H1 (cell line): ENCODE data around the gene YPEL2.

Experiments used
- ASH2L ChIP-seq: fragments of 200-600, 300-600 bp; sonication (generic); IDR thresholded peaks from one replicate; pipeline ENCODE4 v1.7.1; 2017; ENCODE audit warnings: low read length
- CREB1 ChIP-seq: IDR thresholded peaks from 2 replicates; pipeline ENCODE4 v1.6.1; 2012; ENCODE audit warnings: inconsistent platforms
- EGR1 ChIP-seq: IDR thresholded peaks from 2 replicates; pipeline ENCODE4 v1.6.1; 2011; ENCODE audit warnings: low read depth, low read length, borderline replicate concordance
- EZH2 ChIP-seq: fragments of 200-600 bp; sonication (generic); IDR thresholded peaks from 2 replicates; pipeline ENCODE4 v1.7.1; 2012; ENCODE audit warnings: low read depth, mild to moderate bottlenecking, moderate library complexity, low read length, inconsistent platforms; ENCODE audit not compliant: severe bottlenecking
- GABPA ChIP-seq: IDR thresholded peaks from 2 replicates; pipeline ENCODE4 v1.6.1; 2011; ENCODE audit warnings: mild to moderate bottlenecking, low read length, moderate library complexity, borderline replicate concordance; ENCODE audit not compliant: insufficient read depth
- MAFK ChIP-seq: IDR thresholded peaks from 2 replicates; pipeline ENCODE4 v1.6.1; 2012; ENCODE audit warnings: low read depth, mild to moderate bottlenecking, improper control_type of control experiment, low read length
- MAX ChIP-seq: IDR thresholded peaks from 2 replicates; pipeline ENCODE4 v1.6.1; 2012; ENCODE audit warnings: inconsistent platforms
- RAD21 ChIP-seq, 2 experiments: IDR thresholded peaks in 1 of 2; conservative IDR thresholded peaks in 1 of 2; 2 replicates each; pipeline ENCODE4 v1.6.1; 2011; ENCODE audit warnings: low read depth in 2 of 2, low read length in 2 of 2, improper control_type of control experiment in 1 of 2, inconsistent platforms in 1 of 2, mild to moderate bottlenecking in 1 of 2, moderate library complexity in 1 of 2
- SIN3A ChIP-seq, 2 experiments: IDR thresholded peaks in 1 of 2; conservative IDR thresholded peaks in 1 of 2; 2 replicates each; pipeline ENCODE4 v1.6.1; 2011 to 2012; ENCODE audit warnings: low read length in 2 of 2, improper control_type of control experiment in 1 of 2, low read depth in 1 of 2, mild to moderate bottlenecking in 1 of 2
- SP1 ChIP-seq: IDR thresholded peaks from 2 replicates; pipeline ENCODE4 v1.6.1; 2011; ENCODE audit warnings: low read depth, low read length
- TF ChIP-seq, protein P1 (sequence below): IDR thresholded peaks from 2 replicates; pipeline ENCODE4 v1.6.1; 2012; ENCODE audit warnings: low read length, inconsistent platforms
- TF ChIP-seq, protein P2 (sequence below), 3 experiments: IDR thresholded peaks; 1 replicate in 2 of 3; 2 replicates in 1 of 3; pipeline versions ENCODE4 v1.5.1 to v1.6.1; 2011; ENCODE audit warnings: low read length in 3 of 3, mild to moderate bottlenecking in 3 of 3, inconsistent platforms in 2 of 3, low read depth in 1 of 3, moderate library complexity in 1 of 3; ENCODE audit not compliant: insufficient read depth in 1 of 3; ENCODE audit errors: control extremely low read depth in 1 of 3

GRCh38 chr17:59342681-59343131 lies 11.3 kb downstream of the YPEL2 start:
- no peak for TF ChIP-seq MAX
- TF ChIP-seq, protein P1, sequence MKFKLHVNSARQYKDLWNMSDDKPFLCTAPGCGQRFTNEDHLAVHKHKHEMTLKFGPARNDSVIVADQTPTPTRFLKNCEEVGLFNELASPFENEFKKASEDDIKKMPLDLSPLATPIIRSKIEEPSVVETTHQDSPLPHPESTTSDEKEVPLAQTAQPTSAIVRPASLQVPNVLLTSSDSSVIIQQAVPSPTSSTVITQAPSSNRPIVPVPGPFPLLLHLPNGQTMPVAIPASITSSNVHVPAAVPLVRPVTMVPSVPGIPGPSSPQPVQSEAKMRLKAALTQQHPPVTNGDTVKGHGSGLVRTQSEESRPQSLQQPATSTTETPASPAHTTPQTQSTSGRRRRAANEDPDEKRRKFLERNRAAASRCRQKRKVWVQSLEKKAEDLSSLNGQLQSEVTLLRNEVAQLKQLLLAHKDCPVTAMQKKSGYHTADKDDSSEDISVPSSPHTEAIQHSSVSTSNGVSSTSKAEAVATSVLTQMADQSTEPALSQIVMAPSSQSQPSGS = no peak
- TF ChIP-seq, protein P2, sequence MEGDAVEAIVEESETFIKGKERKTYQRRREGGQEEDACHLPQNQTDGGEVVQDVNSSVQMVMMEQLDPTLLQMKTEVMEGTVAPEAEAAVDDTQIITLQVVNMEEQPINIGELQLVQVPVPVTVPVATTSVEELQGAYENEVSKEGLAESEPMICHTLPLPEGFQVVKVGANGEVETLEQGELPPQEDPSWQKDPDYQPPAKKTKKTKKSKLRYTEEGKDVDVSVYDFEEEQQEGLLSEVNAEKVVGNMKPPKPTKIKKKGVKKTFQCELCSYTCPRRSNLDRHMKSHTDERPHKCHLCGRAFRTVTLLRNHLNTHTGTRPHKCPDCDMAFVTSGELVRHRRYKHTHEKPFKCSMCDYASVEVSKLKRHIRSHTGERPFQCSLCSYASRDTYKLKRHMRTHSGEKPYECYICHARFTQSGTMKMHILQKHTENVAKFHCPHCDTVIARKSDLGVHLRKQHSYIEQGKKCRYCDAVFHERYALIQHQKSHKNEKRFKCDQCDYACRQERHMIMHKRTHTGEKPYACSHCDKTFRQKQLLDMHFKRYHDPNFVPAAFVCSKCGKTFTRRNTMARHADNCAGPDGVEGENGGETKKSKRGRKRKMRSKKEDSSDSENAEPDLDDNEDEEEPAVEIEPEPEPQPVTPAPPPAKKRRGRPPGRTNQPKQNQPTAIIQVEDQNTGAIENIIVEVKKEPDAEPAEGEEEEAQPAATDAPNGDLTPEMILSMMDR (IDR thresholded peaks at IDR 0.05; ENCODE audit: control extremely low read depth in 1 of 3, insufficient read depth in 1 of 3, low read depth in 1 of 3, low read length in 3 of 3) = no peak
- TF ChIP-seq EZH2 = no peak
- TF ChIP-seq MAFK = no peak
- TF ChIP-seq SIN3A (conservative IDR thresholded peaks at IDR 0.05 in 1 of 2, IDR thresholded peaks at IDR 0.05 in 1 of 2; ENCODE audit: low read depth in 1 of 2, low read length in 2 of 2) = no peak
- TF ChIP-seq RAD21 (IDR thresholded peaks at IDR 0.05 in 1 of 2, conservative IDR thresholded peaks at IDR 0.05 in 1 of 2; ENCODE audit: low read depth in 2 of 2, low read length in 2 of 2) = no peak
- no peak for TF ChIP-seq ASH2L
- no peak for TF ChIP-seq SP1
- TF ChIP-seq GABPA = no peak
- no peak for TF ChIP-seq CREB1
- no peak for TF ChIP-seq EGR1
